Neuronal stem cell (in vitro differentiated cells): ENCODE data around the gene NACA2.
"Not testable (repeated sequence)": the region's sequence is repeated elsewhere in the genome, so short reads cannot be mapped to it uniquely, and the experiment has no call there.

Experiments
- DNase-seq: peaks from one replicate; pipeline ENCODE4 v3.0.0-alpha.2; 2013; ENCODE audit warnings: low spot score
- H2AFZ ChIP-seq: one replicate; pipeline ENCODE4 v1.6.1; 2013; ENCODE audit warnings: mild to moderate bottlenecking, low read length, inconsistent platforms
- H2AK5ac ChIP-seq: 2 replicates; pipeline ENCODE4 v1.6.1; 2013; ENCODE audit warnings: low read depth, mild to moderate bottlenecking, inconsistent platforms, low read length, moderate library complexity, mixed read lengths
- H2BK120ac ChIP-seq: 2 replicates; pipeline ENCODE4 v1.6.1; 2013; ENCODE audit warnings: low read depth, mild to moderate bottlenecking, inconsistent platforms, low read length, moderate library complexity, mixed read lengths
- H2BK12ac ChIP-seq: one replicate; pipeline ENCODE4 v1.6.1; 2013; ENCODE audit warnings: low read length, inconsistent platforms
- H2BK15ac ChIP-seq: 2 replicates; pipeline ENCODE4 v1.6.1; 2013; ENCODE audit warnings: mild to moderate bottlenecking, low read length, inconsistent platforms, mixed read lengths
- H2BK5ac ChIP-seq: one replicate; pipeline ENCODE4 v1.6.1; 2013; ENCODE audit warnings: inconsistent platforms, mild to moderate bottlenecking, low read length, moderate library complexity
- H3K14ac ChIP-seq: one replicate; pipeline ENCODE4 v1.6.1; 2013; ENCODE audit warnings: low read length, inconsistent platforms
- H3K18ac ChIP-seq: 2 replicates; pipeline ENCODE4 v1.6.1; 2013; ENCODE audit warnings: low read length, inconsistent platforms
- H3K23ac ChIP-seq: 2 replicates; pipeline ENCODE4 v1.6.1; 2013; ENCODE audit warnings: low read depth, mild to moderate bottlenecking, mixed read lengths, low read length, inconsistent platforms; ENCODE audit not compliant: poor library complexity
- H3K27ac ChIP-seq: replicated peaks from 3 replicates; pipeline ENCODE4 v1.5.1; 2013; ENCODE audit warnings: low read length, inconsistent platforms
- H3K27me3 ChIP-seq, 3 experiments: 2 replicates each; pipeline ENCODE4 v1.6.1; 2013; ENCODE audit warnings: low read length in 3 of 3, mild to moderate bottlenecking in 2 of 3, inconsistent platforms in 1 of 3, low read depth in 1 of 3, mixed read lengths in 1 of 3, moderate library complexity in 1 of 3; ENCODE audit not compliant: control insufficient read depth in 3 of 3, insufficient read depth in 3 of 3
- H3K36me3 ChIP-seq, 2 donors: replicated peaks in 1 of 2; 2 replicates each; pipeline ENCODE4 v1.6.1; 2013; ENCODE audit warnings: low read length in 2 of 2; ENCODE audit not compliant: control insufficient read depth in 2 of 2, insufficient read depth in 2 of 2
- H3K4ac ChIP-seq: 2 replicates; pipeline ENCODE4 v1.6.1; 2013; ENCODE audit warnings: inconsistent platforms, mild to moderate bottlenecking, low read length, moderate library complexity
- H3K4me1 ChIP-seq, 2 donors: 1 replicate in 1 of 2; 2 replicates in 1 of 2; pipeline ENCODE4 v1.6.1; 2013; ENCODE audit warnings: low read length in 2 of 2, low read depth in 1 of 2; ENCODE audit not compliant: control insufficient read depth in 2 of 2, insufficient read depth in 1 of 2
- H3K4me2 ChIP-seq: one replicate; pipeline ENCODE4 v1.6.1; 2013; ENCODE audit warnings: mild to moderate bottlenecking, low read length, inconsistent platforms; ENCODE audit not compliant: insufficient read depth, poor library complexity, severe bottlenecking
- H3K4me3 ChIP-seq, 2 donors: 2 replicates each; pipeline ENCODE4 v1.5.1; 2013; ENCODE audit warnings: low read length in 2 of 2, mild to moderate bottlenecking in 2 of 2, inconsistent platforms in 1 of 2, moderate library complexity in 1 of 2
- H3K79me1 ChIP-seq: one replicate; pipeline ENCODE4 v1.6.1; 2013; ENCODE audit warnings: low read depth, mild to moderate bottlenecking, inconsistent platforms, low read length, moderate library complexity
- H3K9ac ChIP-seq: one replicate; pipeline ENCODE4 v1.6.1; 2013; ENCODE audit warnings: mild to moderate bottlenecking, low read depth, low read length, inconsistent platforms; ENCODE audit not compliant: poor library complexity
- H3K9me3 ChIP-seq, 2 donors: replicated peaks in 1 of 2; 2 replicates each; pipeline versions ENCODE3 to v1.6.1; 2013; ENCODE audit warnings: low read length in 2 of 2, mild to moderate bottlenecking in 2 of 2, inconsistent platforms in 1 of 2, low read depth in 1 of 2, mixed read lengths in 1 of 2, moderate library complexity in 1 of 2; ENCODE audit not compliant: control insufficient read depth in 2 of 2, insufficient read depth in 1 of 2
- H4K8ac ChIP-seq: one replicate; pipeline ENCODE4 v1.6.1; 2013; ENCODE audit warnings: low read depth, mild to moderate bottlenecking, inconsistent platforms, low read length, moderate library complexity
- H4K91ac ChIP-seq: one replicate; pipeline ENCODE4 v1.6.1; 2013; ENCODE audit warnings: low read length, low read depth, mild to moderate bottlenecking, inconsistent platforms; ENCODE audit not compliant: poor library complexity
- WGBS, 2 donors: extraction: QIAGEN DNeasy Blood & Tissue Kit; methylation state at CpG; one replicate each; pipeline ENCODE4 v1.1.7; 2013; ENCODE audit warnings: missing lambda C conversion rate in 2 of 2, mixed read lengths in 1 of 2; ENCODE audit not compliant: insufficient read length in 2 of 2, insufficient replicate concordance in 1 of 2; ENCODE audit errors: extremely low coverage in 2 of 2; 5-methylcytosine and 5-hydroxymethylcytosine counted together

Gene NACA2

GRCh38 chr17:61628158-61628557 lies 37.1 kb upstream of the NACA2 start:
- H4K8ac ChIP-seq, H2AK5ac ChIP-seq, H2BK5ac ChIP-seq, H3K27ac ChIP-seq, H3K18ac ChIP-seq, H3K4ac ChIP-seq, H2AFZ ChIP-seq, H3K4me1 ChIP-seq, H3K36me3 ChIP-seq, H3K9ac ChIP-seq, DNase-seq, H3K9me3 ChIP-seq, H2BK15ac ChIP-seq, H3K4me3 ChIP-seq, H2BK120ac ChIP-seq, H3K79me1 ChIP-seq, H4K91ac ChIP-seq, H3K14ac ChIP-seq, H3K27me3 ChIP-seq, H3K23ac ChIP-seq, H3K4me2 ChIP-seq, H2BK12ac ChIP-seq: not testable (repeated sequence)
- no CpG with 5 or more reads among the region's 4 CpGs for WGBS, 2 donors

- Histone ChIP-seq H3K18ac (no peak overlapping the region), H3K9me3 (no peaks in the 10 kb centered on the region), H4K91ac (no peak overlapping the region), H3K27ac (no peak overlapping the region), H2BK15ac (no peak overlapping the region), H4K8ac (no peak overlapping the region), H3K4ac (no peak overlapping the region), H2BK12ac (no peak overlapping the region), H3K4me3 (no peak overlapping the region), H2BK5ac (no peak overlapping the region), H3K14ac (no peak overlapping the region), H2AFZ (no peak overlapping the region), H2BK120ac (no peak overlapping the region), H3K4me1 (no peaks in the 10 kb centered on the region), H3K23ac (no peak overlapping the region), H3K27me3 (no peaks in the 10 kb centered on the region), H2AK5ac (no peak overlapping the region), H3K36me3 (no peaks in the 10 kb centered on the region), H3K4me2 (no peak overlapping the region), H3K79me1 (no peaks in the 10 kb centered on the region), H3K9ac (no peak overlapping the region)
- WGBS, 2 donors, result no CpG with 5 or more reads among the region's 2 CpGs
- DNase-seq, result no peak
Measured at GRCh38 chr17:61627658-61628057, 36.6 kb upstream of the NACA2 start.

GRCh38 chr17:61627125-61627524 lies 36.1 kb upstream of the NACA2 start:
- Histone ChIP-seq H2AFZ (no peak overlapping the region), H2BK12ac (no peak overlapping the region), H3K9ac (no peak overlapping the region), H4K8ac (no peak overlapping the region), H3K18ac (no peak overlapping the region), H3K4me2 (no peak overlapping the region), H3K9me3 (no peaks in the 10 kb centered on the region), H2BK120ac (no peak overlapping the region), H3K27ac (no peak overlapping the region), H3K36me3 (no peaks in the 10 kb centered on the region), H3K4me1 (no peaks in the 10 kb centered on the region), H3K23ac (no peak overlapping the region), H3K4ac (no peak overlapping the region), H3K14ac (no peak overlapping the region), H3K27me3 (no peaks in the 10 kb centered on the region), H2BK15ac (no peak overlapping the region), H3K4me3 (no peak overlapping the region), H4K91ac (no peak overlapping the region), H2AK5ac (no peak overlapping the region), H3K79me1 (no peaks in the 10 kb centered on the region), H2BK5ac (no peak overlapping the region)
- DNase-seq, result no peak

- Histone ChIP-seq H2BK120ac (no peak overlapping the region), H3K27ac (no peak overlapping the region), H2AFZ (no peak overlapping the region), H2BK12ac (no peak overlapping the region), H4K8ac (no peak overlapping the region), H4K91ac (no peak overlapping the region), H2AK5ac (no peak overlapping the region), H2BK5ac (no peak overlapping the region), H3K9ac (no peak overlapping the region), H3K14ac (no peak overlapping the region), H3K4me3 (no peak overlapping the region), H3K4ac (no peak overlapping the region), H3K4me2 (no peak overlapping the region), H3K23ac (no peak overlapping the region), H3K27me3 (peaks cover 0 to 3% (median 0%) of the 10 kb centered on the region in 3 experiments), H3K79me1 (no peaks in the 10 kb centered on the region), H3K9me3 (no peaks in the 10 kb centered on the region), H3K18ac (no peak overlapping the region), H3K4me1 (no peaks in the 10 kb centered on the region), H3K36me3 (no peaks in the 10 kb centered on the region), H2BK15ac (no peak overlapping the region)
- no peak for DNase-seq
- no CpG with 5 or more reads among the region's 5 CpGs for WGBS, 2 donors
Measured at GRCh38 chr17:61625564-61625963, 34.5 kb upstream of the NACA2 start.
